PC-3 (cell line): ENCODE data around the gene TNFRSF4. TPM values are rescaled to one million over a fixed set of nuclear protein-coding genes. Genes with fewer than 3 reads are reported as not detected.

Experiments
- ATAC-seq: fragments of 200-7000 bp; cut with Tn5 transposase; 2 replicates; pipeline ENCODE4 v1.9.1; 2020; ENCODE audit warnings: mild to moderate bottlenecking, moderate library complexity
- BruUV-seq: library from RNA; stranded (reverse); fragments of 400-500 nt; replicated peaks from 2 replicates; lab custom pipeline; 2021; lab: Mats Ljungman, UMichigan
- CTCF ChIA-PET: fragments of 300-600 bp; sonication (Branson Sonifier 250); formaldehyde crosslinking; loops from one replicate; lab custom pipeline; 2022; ENCODE audit warnings: antibody characterized with exemption; lab: Charles Lee
- POLR2A ChIA-PET: fragments of 300-600 bp; sonication (Branson Sonifier 250); formaldehyde crosslinking; loops from one replicate; lab custom pipeline; 2022; ENCODE audit warnings: antibody characterized with exemption; ENCODE audit not compliant: unreplicated experiment; lab: Charles Lee
- DNase-seq: peaks from one replicate; pipeline ENCODE4 v3.0.0-alpha.2; 2015
- H2AFZ ChIP-seq: fragments of 300-600 bp; sonication (generic); 2 replicates; pipeline ENCODE4 v1.6.0; 2016; ENCODE audit warnings: antibody characterized with exemption, low read length
- H3F3A ChIP-seq: fragments of 300-600 bp; sonication (generic); one replicate; pipeline ENCODE4 v1.6.0; 2017; ENCODE audit warnings: antibody characterized with exemption, low read length, control low read depth, mild to moderate bottlenecking; ENCODE audit not compliant: unreplicated experiment
- H3K27ac ChIP-seq: fragments of 300-600 bp; sonication (generic); 2 replicates; pipeline ENCODE4 v1.5.1; 2016; ENCODE audit warnings: mild to moderate bottlenecking, low read length
- H3K27me3 ChIP-seq: fragments of 300-600 bp; sonication (generic); 2 replicates; pipeline ENCODE4 v1.6.1; 2016; ENCODE audit warnings: low read length, mixed read lengths
- H3K36me3 ChIP-seq: fragments of 300-600 bp; sonication (generic); 2 replicates; pipeline ENCODE4 v1.6.1; 2016; ENCODE audit warnings: low read depth, mixed run types, low read length, mixed read lengths
- H3K4me1 ChIP-seq: fragments of 300-600 bp; sonication (generic); 2 replicates; pipeline ENCODE4 v1.5.1; 2016; ENCODE audit warnings: low read length; ENCODE audit not compliant: insufficient read depth
- H3K4me2 ChIP-seq: fragments of 300-600 bp; sonication (generic); 2 replicates; pipeline ENCODE4 v1.6.0; 2016; ENCODE audit warnings: low read length
- H3K4me3 ChIP-seq: fragments of 300-600 bp; sonication (generic); 2 replicates; pipeline ENCODE4 v1.5.1; 2016; ENCODE audit warnings: mild to moderate bottlenecking, low read length, mixed read lengths
- H3K79me2 ChIP-seq: fragments of 300-600 bp; sonication (generic); 2 replicates; pipeline ENCODE4 v1.6.1; 2017; ENCODE audit warnings: low read length, mixed read lengths
- H3K9ac ChIP-seq: fragments of 300-600 bp; sonication (generic); 2 replicates; pipeline ENCODE4 v1.6.0; 2016; ENCODE audit warnings: mild to moderate bottlenecking, low read length
- H3K9me2 ChIP-seq: fragments of 300-600 bp; sonication (generic); replicated peaks from 2 replicates; pipeline ENCODE4 v1.6.1; 2016; ENCODE audit warnings: mixed run types, low read length, mixed read lengths
- H3K9me3 ChIP-seq: fragments of 300-600 bp; sonication (generic); 2 replicates; pipeline ENCODE4 v1.6.1; 2016; ENCODE audit warnings: low read length, mixed read lengths
- H4K20me1 ChIP-seq: fragments of 300-600 bp; sonication (generic); 2 replicates; pipeline ENCODE4 v1.6.1; 2016; ENCODE audit warnings: low read length, mixed read lengths
- CTCF ChIP-seq: fragments of 300-600 bp; sonication (generic); conservative IDR thresholded peaks from 2 replicates; pipeline ENCODE4 v1.5.1; 2017; ENCODE audit warnings: antibody characterized with exemption, low read depth, mild to moderate bottlenecking, low read length
- EZH2 ChIP-seq: fragments of 300-600 bp; sonication (generic); IDR thresholded peaks from one replicate; pipeline ENCODE4 v1.6.1; 2017; ENCODE audit warnings: antibody characterized with exemption, mild to moderate bottlenecking, low read length; ENCODE audit not compliant: unreplicated experiment
- EZH2phosphoT487 ChIP-seq: fragments of 300-600 bp; sonication (generic); IDR thresholded peaks from 2 replicates; pipeline ENCODE4 v1.6.1; 2018; ENCODE audit warnings: mild to moderate bottlenecking, antibody characterized with exemption, low read length, borderline replicate concordance
- intact Hi-C: fragments of 100-400 bp; cut with micrococcal nuclease; formaldehyde crosslinking; loops from 2 replicates; pipeline ENCODE4 v1.9.0; 2023
- total RNA-seq: library from RNA; depleted of rRNA; stranded (reverse); fragments of >200 nt; gene quantifications from 2 replicates; pipeline ENCODE4 v1.2.3, GENCODE V29; 2014

Gene TNFRSF4
- total RNA-seq, 1 experiment from 2014 or later, result 0.11 TPM

DNA sequence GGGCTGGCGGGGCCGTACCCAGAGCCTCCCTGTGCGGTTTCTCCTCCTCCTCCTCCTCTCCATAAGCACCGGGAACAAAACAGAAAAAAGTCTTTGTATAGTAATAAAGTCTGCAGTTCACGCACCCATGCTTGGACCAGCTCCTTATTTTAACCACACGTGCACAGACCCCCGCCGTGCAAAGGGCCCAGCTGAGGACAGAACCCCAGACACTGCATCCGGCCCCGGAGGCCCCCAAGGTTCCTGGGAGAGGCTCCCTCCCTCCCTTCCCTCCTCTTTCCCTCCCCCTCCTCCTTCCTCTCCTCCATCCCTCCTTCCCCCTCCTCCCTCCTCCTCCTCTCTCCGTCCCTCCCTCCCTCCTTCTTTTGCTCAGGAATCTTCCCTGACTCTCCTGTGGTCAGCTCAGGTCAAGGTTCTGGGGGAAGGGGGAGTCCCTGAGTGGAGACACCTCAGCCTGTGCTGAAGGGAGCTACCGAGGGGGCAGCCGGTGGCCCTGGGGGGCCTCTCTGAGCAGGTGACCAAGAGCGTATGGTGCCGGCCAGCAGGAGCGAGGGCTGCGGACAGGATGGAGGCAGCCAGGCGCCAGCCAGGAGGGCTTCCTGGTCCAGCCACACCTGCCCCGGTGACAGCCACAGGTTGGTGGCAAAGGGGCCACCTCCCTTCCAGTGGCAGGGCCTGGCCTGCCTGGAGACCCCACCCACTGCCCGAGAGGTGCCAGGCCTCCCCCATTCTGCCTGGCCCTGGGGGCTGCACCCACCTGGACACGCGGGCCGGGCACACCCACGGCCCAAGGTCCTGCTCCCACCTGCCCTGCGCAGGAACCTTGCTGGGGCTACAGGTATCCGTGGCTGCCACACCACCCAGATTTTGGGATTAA is 43.5 kb downstream of the TNFRSF4 start:
- Histone ChIP-seq H3K27me3 (no peaks in the 10 kb centered on the region), H3K9me3 (no peaks in the 10 kb centered on the region), H3K36me3 (no peaks in the 10 kb centered on the region; the same call in 1 of the 2 replicates), H3K4me1 (peaks cover 8% of the 10 kb centered on the region), H3K4me3 (no peak overlapping the region), H3K9me2 (no peaks in the 10 kb centered on the region), H3K4me2 (no peak overlapping the region), H2AFZ (no peak overlapping the region), H3F3A (no peaks in the 10 kb centered on the region), H4K20me1 (peaks cover 31% of the 10 kb centered on the region), H3K79me2 (peaks cover 46% of the 10 kb centered on the region), H3K27ac (no peak overlapping the region), H3K9ac (no peak overlapping the region)
- intact Hi-C loops, result no loop called here
- ChIA-PET POLR2A (no interaction called here), CTCF (no interaction called here)
- TF ChIP-seq EZH2phosphoT487 (no peak), EZH2 (no peak)
- DNase-seq (no peak), ATAC-seq (no peak)
- BruUV-seq, result no TSS peak

GRCh38 chr1:1169429-1170214 is 44.3 kb downstream of the TNFRSF4 start:
- Histone ChIP-seq H2AFZ (no peak overlapping the region), H3K9me3 (no peaks in the 10 kb centered on the region), H3K9me2 (no peaks in the 10 kb centered on the region), H3K4me2 (no peak overlapping the region), H3K27ac (no peak overlapping the region), H3K9ac (no peak overlapping the region), H4K20me1 (peaks cover 37% of the 10 kb centered on the region), H3K36me3 (no peaks in the 10 kb centered on the region; the same call in 1 of the 2 replicates), H3F3A (no peaks in the 10 kb centered on the region), H3K4me1 (peaks cover 13% of the 10 kb centered on the region), H3K27me3 (no peaks in the 10 kb centered on the region), H3K4me3 (no peak overlapping the region), H3K79me2 (peaks cover 54% of the 10 kb centered on the region)
- DNase-seq (no peak), ATAC-seq (no peak)
- intact Hi-C loops, result no loop called here
- CTCF ChIA-PET, result no interaction called here
- POLR2A ChIA-PET, result no interaction called here
- BruUV-seq, result no TSS peak
- TF ChIP-seq EZH2phosphoT487 (no peak), EZH2 (no peak), CTCF (no peak)

GRCh38 chr1:1168451-1169411 is 45.2 kb downstream of the TNFRSF4 start:
- DNase-seq (no peak), ATAC-seq (no peak)
- CTCF ChIA-PET, result no interaction called here
- peaks cover 45% of the 10 kb centered on the region for H4K20me1 ChIP-seq
- no peaks in the 10 kb centered on the region for H3K27me3 ChIP-seq
- H3K36me3 ChIP-seq, result no peaks in the 10 kb centered on the region; the same call in 1 of the 2 replicates
- H3K9ac ChIP-seq, result no peak overlapping the region
- no peaks in the 10 kb centered on the region for H3K9me2 ChIP-seq
- H3K4me3 ChIP-seq, result no peak overlapping the region
- no TSS peak for BruUV-seq
- H3K4me2 ChIP-seq, result no peak overlapping the region
- POLR2A ChIA-PET, result no interaction called here
- no peak overlapping the region for H3K27ac ChIP-seq
- peaks cover 13% of the 10 kb centered on the region for H3K4me1 ChIP-seq
- H3K79me2 ChIP-seq, result peaks cover 63% of the 10 kb centered on the region
- TF ChIP-seq EZH2phosphoT487 (no peak), CTCF (no peak), EZH2 (no peak)
- no peaks in the 10 kb centered on the region for H3F3A ChIP-seq
- intact Hi-C loops, result no loop called here
- no peaks in the 10 kb centered on the region for H3K9me3 ChIP-seq
- no peak overlapping the region for H2AFZ ChIP-seq
